Measurements from ENCODE around the gene TPSD1.

DNA sequence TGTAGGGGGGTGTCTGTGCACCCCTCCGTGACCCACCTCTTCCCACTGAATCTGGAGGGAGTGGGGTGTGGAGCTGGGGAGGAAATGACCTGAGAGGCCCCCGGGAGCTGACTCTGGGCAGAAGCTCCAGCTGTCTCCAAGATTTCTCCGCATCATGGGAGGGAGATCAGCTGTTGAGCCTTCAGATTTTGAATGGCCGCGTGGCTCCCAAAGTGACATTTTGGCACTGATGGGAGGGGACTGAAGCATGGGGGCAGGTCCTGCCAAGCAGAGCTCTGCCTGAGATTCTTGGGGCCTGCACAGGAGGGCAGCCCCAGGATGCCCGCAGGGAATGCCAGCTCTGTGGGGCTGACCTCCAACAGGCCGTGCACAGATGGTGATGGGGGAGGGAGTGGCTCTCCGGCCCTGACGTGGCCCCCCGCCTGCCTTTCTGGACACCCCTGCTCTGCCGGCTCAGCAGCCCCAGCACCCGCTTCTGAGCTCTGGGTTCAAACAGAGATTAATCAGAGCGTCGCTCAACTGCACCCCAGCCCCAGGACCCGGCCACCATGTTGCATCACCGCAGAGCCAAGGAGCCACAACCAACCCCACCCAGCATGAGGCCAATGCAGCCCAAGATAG lies 28.2 kb downstream of the TPSD1 start:
- TF ChIP-seq CTCF (IDR thresholded peaks at IDR 0.05) (no peak), EP300 (IDR thresholded peaks at IDR 0.05) (no peak)

Measured in stomach (tissue), 4 donors.